NT2/D1 (cell line): ENCODE data around the gene ZBTB11.

Experiments used
- SUZ12 ChIP-seq: IDR thresholded peaks from 2 replicates; pipeline ENCODE4 v1.6.1; 2011; ENCODE audit not compliant: insufficient read length, insufficient read depth; ENCODE audit errors: extremely low read depth
- YY1 ChIP-seq: IDR thresholded peaks from 2 replicates; pipeline ENCODE4 v1.6.1; 2011; ENCODE audit not compliant: insufficient read length, insufficient read depth
- ZNF274 ChIP-seq: IDR thresholded peaks from 2 replicates; pipeline ENCODE4 v1.6.1; 2011; ENCODE audit warnings: mild to moderate bottlenecking, low read depth, low read length

DNA sequence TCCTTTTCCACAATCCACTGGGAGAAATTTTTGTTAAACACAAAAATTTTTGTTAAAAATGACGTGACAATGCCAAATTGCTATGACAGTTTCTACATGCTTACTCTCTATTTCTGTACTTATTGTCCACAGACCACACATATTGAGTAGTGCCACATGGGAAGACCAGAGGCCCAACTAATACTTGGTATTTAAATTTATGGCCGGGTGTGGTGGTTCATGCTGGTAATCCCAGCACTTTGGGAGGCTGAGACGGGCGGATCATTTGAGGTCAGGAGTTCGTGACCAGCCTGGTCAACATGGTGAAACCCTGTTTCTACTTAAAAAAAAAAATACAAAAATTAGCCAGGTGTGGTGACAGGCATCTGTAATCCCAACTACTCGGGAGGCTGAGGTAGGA, 20.3 kb downstream of the ZBTB11 start:
- TF ChIP-seq YY1 (no peak), SUZ12 (no peak), ZNF274 (no peak)
